Thymus (tissue), 11 donors: ENCODE data around the gene ZDHHC8. TPM values are rescaled to one million over a fixed set of nuclear protein-coding genes. Genes with fewer than 3 reads are reported as not detected.

Source experiments
- DNase-seq, 9 donors: peaks; one replicate each; pipeline ENCODE4 v3.0.0-alpha.2; 2013; ENCODE audit warnings: low spot score in 9 of 9, low read depth in 6 of 9, missing footprints in 1 of 9
- H3K27ac ChIP-seq, 2 donors: one replicate each; pipeline ENCODE4 v1.5.1; 2013; ENCODE audit warnings: control low read depth in 1 of 2, low read depth in 1 of 2, low read length in 1 of 2, mild to moderate bottlenecking in 1 of 2, moderate library complexity in 1 of 2
- H3K27me3 ChIP-seq, 2 donors: one replicate each; pipeline ENCODE4 v1.5.1; 2013; ENCODE audit warnings: low read length in 1 of 2; ENCODE audit not compliant: control insufficient read depth in 2 of 2, insufficient read depth in 1 of 2
- H3K36me3 ChIP-seq, 2 donors: one replicate each; pipeline ENCODE4 v1.5.1; 2013; ENCODE audit warnings: low read length in 1 of 2, mild to moderate bottlenecking in 1 of 2, moderate library complexity in 1 of 2; ENCODE audit not compliant: control insufficient read depth in 2 of 2, insufficient read depth in 2 of 2
- H3K4me1 ChIP-seq, 2 donors: one replicate each; pipeline ENCODE4 v1.5.1; 2013; ENCODE audit warnings: low read length in 2 of 2; ENCODE audit not compliant: control insufficient read depth in 2 of 2, insufficient read depth in 2 of 2
- H3K4me3 ChIP-seq, 2 donors: one replicate each; pipeline ENCODE4 v1.5.1; 2013; ENCODE audit warnings: low read length in 2 of 2, control low read depth in 1 of 2, mild to moderate bottlenecking in 1 of 2
- H3K9me3 ChIP-seq, 2 donors: one replicate each; pipeline ENCODE4 v1.5.1; 2013; ENCODE audit warnings: low read length in 1 of 2, mild to moderate bottlenecking in 1 of 2; ENCODE audit not compliant: control insufficient read depth in 2 of 2, insufficient read depth in 1 of 2
- WGBS: extraction: QIAGEN DNeasy Blood & Tissue Kit; methylation state at CpG from one replicate; pipeline ENCODE4 v1.1.7; 2013; 5-methylcytosine and 5-hydroxymethylcytosine counted together
- polyA plus RNA-seq: library from polyadenylated mRNA; stranded (reverse); fragments of 200-250 nt; gene quantifications from one replicate; pipeline ENCODE4 v1.2.3, GENCODE V29; 2013
- total RNA-seq: library from RNA; stranded (reverse); fragments of 120-200 nt; gene quantifications from one replicate; pipeline ENCODE4 v1.2.4, GENCODE V29; 2013
- donor health status: healthy.

The ZDHHC8 gene
- total and polyA plus RNA-seq, 2 donors, result 7.2 to 35.1 TPM

- WGBS, result 97% methylated on average over 10 of the region's 10 CpGs
- H3K27ac ChIP-seq, result no peak overlapping the region
- no peak for DNase-seq
- no peaks in the 10 kb centered on the region for H3K9me3 ChIP-seq
- peaks cover 0 to 4% of the 10 kb centered on the region in 2 donors for H3K4me1 ChIP-seq
- H3K4me3 ChIP-seq, result no peak overlapping the region
- H3K36me3 ChIP-seq, result no peaks in the 10 kb centered on the region
- no peaks in the 10 kb centered on the region for H3K27me3 ChIP-seq
Observed at GRCh38 chr22:20178915-20179227, 47.3 kb downstream of the ZDHHC8 start.

GRCh38 chr22:20179455-20180244, 48.0 kb downstream of the ZDHHC8 start:
- Histone ChIP-seq H3K27me3 (no peaks in the 10 kb centered on the region), H3K9me3 (no peaks in the 10 kb centered on the region), H3K4me1 (peaks cover 0 to 4% of the 10 kb centered on the region in 2 donors), H3K4me3 (no peak overlapping the region), H3K36me3 (no peaks in the 10 kb centered on the region), H3K27ac (no peak overlapping the region)
- no peak for DNase-seq
- 96% methylated on average over 27 of the region's 27 CpGs for WGBS

- no peak for DNase-seq
- H3K9me3 ChIP-seq, result no peaks in the 10 kb centered on the region
- H3K4me3 ChIP-seq, result no peak overlapping the region
- no peaks in the 10 kb centered on the region for H3K27me3 ChIP-seq
- peaks cover 0 to 3% of the 10 kb centered on the region in 2 donors for H3K4me1 ChIP-seq
- 95% methylated on average over 13 of the region's 13 CpGs for WGBS
- no peak overlapping the region for H3K27ac ChIP-seq
- no peaks in the 10 kb centered on the region for H3K36me3 ChIP-seq
Observed at GRCh38 chr22:20180245-20180630, 48.6 kb downstream of the ZDHHC8 start.

GRCh38 chr22:20180640-20181039, 49.0 kb downstream of the ZDHHC8 start:
- Histone ChIP-seq H3K4me1 (no peaks in the 10 kb centered on the region), H3K4me3 (no peak overlapping the region), H3K9me3 (no peaks in the 10 kb centered on the region), H3K27ac (no peak overlapping the region), H3K36me3 (no peaks in the 10 kb centered on the region), H3K27me3 (no peaks in the 10 kb centered on the region)
- no peak for DNase-seq
- WGBS, result 91% methylated on average over 8 of the region's 8 CpGs

- WGBS, result 94% methylated on average over 17 of the region's 17 CpGs
- no peaks in the 10 kb centered on the region for H3K27me3 ChIP-seq
- no peaks in the 10 kb centered on the region for H3K9me3 ChIP-seq
- no peak overlapping the region for H3K27ac ChIP-seq
- no peaks in the 10 kb centered on the region for H3K4me1 ChIP-seq
- H3K36me3 ChIP-seq, result no peaks in the 10 kb centered on the region
- no peak overlapping the region for H3K4me3 ChIP-seq
- DNase-seq, result no peak
Observed at GRCh38 chr22:20181194-20181883, 49.7 kb downstream of the ZDHHC8 start.

- Histone ChIP-seq H3K27me3 (no peaks in the 10 kb centered on the region), H3K4me3 (no peak overlapping the region), H3K4me1 (no peaks in the 10 kb centered on the region), H3K27ac (no peak overlapping the region), H3K9me3 (no peaks in the 10 kb centered on the region), H3K36me3 (no peaks in the 10 kb centered on the region)
- no peak for DNase-seq
- WGBS, result 97% methylated on average over 18 of the region's 18 CpGs
Observed at GRCh38 chr22:20181884-20182236, 50.3 kb downstream of the ZDHHC8 start.

GRCh38 chr22:20182365-20182764, 50.8 kb downstream of the ZDHHC8 start:
- H3K27me3 ChIP-seq, result no peaks in the 10 kb centered on the region
- no peak overlapping the region for H3K4me3 ChIP-seq
- H3K27ac ChIP-seq, result no peak overlapping the region
- H3K4me1 ChIP-seq, result no peaks in the 10 kb centered on the region
- no peaks in the 10 kb centered on the region for H3K36me3 ChIP-seq
- no peak for DNase-seq
- no peaks in the 10 kb centered on the region for H3K9me3 ChIP-seq
- 96% methylated on average over 9 of the region's 9 CpGs for WGBS

- Histone ChIP-seq H3K36me3 (no peaks in the 10 kb centered on the region), H3K4me3 (no peak overlapping the region), H3K27ac (no peak overlapping the region), H3K27me3 (no peaks in the 10 kb centered on the region), H3K4me1 (no peaks in the 10 kb centered on the region), H3K9me3 (no peaks in the 10 kb centered on the region)
- WGBS, result 97% methylated on average over 8 of the region's 8 CpGs
- no peak for DNase-seq
Observed at GRCh38 chr22:20183101-20183500, 51.5 kb downstream of the ZDHHC8 start.

DNA sequence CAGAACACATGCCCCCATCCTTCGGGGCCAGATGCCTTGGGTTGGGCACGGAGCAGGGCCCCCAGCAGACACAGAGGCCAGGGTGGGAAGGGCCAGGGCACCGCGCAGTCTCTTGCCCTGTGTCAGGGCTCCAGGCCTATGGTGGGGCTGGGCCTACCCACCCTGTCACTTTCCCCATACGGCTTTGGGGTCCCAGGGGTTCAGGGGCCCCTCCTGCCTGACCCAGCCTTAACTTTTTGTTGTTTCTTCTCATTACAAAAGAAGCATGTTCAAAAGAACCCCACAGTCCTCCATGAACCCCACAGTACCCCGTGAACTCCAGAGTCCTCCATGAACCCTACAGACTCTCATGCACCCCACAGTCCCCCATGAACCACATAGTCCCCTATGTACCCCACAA, 52.2 kb downstream of the ZDHHC8 start:
- Histone ChIP-seq H3K4me1 (no peaks in the 10 kb centered on the region), H3K4me3 (no peak overlapping the region), H3K9me3 (no peaks in the 10 kb centered on the region), H3K27me3 (no peaks in the 10 kb centered on the region), H3K36me3 (no peaks in the 10 kb centered on the region), H3K27ac (no peak overlapping the region)
- DNase-seq, result no peak
- WGBS, result 81% methylated on average over 6 of the region's 6 CpGs
